NCI-H82 (cell line): ENCODE measurements around the gene ATP1A2.

Experiments
- DNase-seq: peaks from one replicate; lab custom pipeline; 2025; lab: John Stamatoyannopoulos, UW

The ATP1A2 gene

DNA sequence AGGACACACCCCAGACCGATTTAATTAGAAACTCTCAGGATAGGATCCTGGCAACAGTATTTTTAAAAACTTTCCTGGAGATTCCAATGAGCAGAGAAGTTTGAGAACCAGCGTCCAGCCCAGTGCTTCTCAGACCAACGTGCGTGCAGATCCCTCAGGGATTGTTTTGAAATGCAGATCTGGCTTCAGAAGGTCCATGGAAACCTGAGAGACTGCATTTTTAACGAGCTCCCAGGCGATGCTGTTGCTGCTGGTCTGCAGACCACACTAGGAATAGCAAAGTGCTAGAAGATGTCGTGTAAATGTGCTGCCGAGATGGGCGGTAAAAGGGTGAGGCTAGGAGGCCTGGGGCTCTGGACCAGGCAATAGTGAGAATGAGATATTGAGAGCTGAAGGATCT is 56.4 kb downstream of the ATP1A2 start:
- DNase-seq, result no peak

- DNase-seq, result peak; percentile 71
Observed at GRCh38 chr1:160177231-160177630, 61.7 kb downstream of the ATP1A2 start.

GRCh38 chr1:160177667-160178066 is 62.1 kb downstream of the ATP1A2 start:
- peak; percentile 61 for DNase-seq

DNA sequence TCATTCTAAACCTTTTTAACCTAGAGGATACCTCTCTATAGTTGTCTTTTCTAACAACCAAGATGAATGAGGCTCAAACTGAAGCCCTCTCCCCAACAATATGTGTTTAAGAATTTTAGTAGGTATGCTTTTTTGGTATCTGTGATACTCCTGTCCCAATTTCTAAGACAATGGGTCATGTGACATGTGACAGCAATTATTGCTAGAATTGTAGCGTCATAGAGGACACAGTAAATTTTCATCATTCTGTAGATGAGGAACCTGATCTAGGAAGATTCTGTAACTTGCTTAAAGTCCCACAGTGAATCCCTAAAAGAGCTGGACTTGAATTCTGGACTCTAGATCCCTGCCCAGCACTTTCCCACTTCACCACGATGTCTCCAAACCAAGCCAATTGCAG is 63.2 kb downstream of the ATP1A2 start:
- DNase-seq, result no peak

DNA sequence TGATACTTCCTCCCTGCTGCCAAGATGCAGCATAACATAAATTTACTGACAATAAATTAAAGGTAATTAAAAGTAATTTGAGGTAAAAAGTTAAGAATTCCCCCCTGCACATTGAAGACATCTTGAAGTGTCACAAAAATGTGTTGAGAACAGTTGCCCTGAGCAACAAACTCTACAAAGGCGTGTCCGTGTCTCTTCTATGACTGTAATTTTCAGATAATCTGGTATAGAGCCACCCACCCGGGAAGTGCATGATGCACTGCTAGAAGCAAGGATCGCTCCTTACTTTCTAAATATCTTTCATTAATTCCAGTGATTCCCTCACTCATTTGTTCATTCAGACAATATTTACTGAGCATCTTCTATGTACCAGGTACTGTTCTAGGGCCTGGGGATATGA is 63.8 kb downstream of the ATP1A2 start:
- no peak for DNase-seq

GRCh38 chr1:160186246-160186645 is 70.7 kb downstream of the ATP1A2 start:
- DNase-seq, result no peak

DNA sequence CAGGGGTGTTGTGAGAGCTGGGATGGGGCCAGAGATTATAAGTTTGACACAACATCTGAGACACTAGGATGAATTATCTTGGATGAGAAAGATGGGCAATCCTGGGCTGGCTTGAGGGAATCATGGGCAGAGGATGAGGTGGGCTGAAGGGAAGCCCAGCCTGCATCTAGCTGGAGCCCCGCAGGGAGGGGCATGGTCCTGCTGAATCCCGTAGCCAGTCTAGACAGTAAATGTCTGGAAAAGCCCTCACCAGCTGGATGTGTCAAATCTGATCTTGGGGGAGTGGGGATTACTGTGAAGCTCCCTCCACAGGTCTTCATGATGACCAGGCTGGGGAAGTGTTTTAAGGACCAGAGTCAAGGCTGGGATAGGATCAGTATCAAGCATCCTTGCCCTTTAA is 71.2 kb downstream of the ATP1A2 start:
- DNase-seq, result peak; percentile 59

DNA sequence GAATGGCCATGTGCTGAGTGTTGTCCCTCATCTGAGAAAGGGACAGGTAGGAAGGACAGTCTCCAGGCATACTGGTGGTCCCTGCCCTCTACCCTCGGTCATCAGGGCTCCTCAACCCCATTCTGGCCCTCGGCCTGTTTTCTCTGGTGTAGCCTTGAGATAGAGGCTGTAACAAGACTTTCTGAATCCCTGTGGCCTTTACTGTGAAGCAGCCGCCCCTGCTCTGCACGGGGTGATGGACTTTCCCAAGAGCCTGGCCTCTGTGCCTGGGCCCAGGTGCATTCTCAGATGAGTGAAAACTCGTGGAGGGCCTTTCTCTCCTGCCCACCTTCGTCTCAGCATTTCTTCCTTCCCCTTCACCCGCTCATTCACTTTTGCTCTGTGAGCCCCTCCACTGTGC is 71.8 kb downstream of the ATP1A2 start:
- DNase-seq, result no peak

GRCh38 chr1:160188341-160188740 is 72.8 kb downstream of the ATP1A2 start:
- DNase-seq, result no peak

GRCh38 chr1:160189649-160190625 is 74.4 kb downstream of the ATP1A2 start, which contains the start of gene CASQ1:
Gene CASQ1, plus strand, starts transcription at chr1:160190575. Its CDS starts 177 bp downstream, at chr1:160190752.
- peak; percentile 32 for DNase-seq

DNA sequence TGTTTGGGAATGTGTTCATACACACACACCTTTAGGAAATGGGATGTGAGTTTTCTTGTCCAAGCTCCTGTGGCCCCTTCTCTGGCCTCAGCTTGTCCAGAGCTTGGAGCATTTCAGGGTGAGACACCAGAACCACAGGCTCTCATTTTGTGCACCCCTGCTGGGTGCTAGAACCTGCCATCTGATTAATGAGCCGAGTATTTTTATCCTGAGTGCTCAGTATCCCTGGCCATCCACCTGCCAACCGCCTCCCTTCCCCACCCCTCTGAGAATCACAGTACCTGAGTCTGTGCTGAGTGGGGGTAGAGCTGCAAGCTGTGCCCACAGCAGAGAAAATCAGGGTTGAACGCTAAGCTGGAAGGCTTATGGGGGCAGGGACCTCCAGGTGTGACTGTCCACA is 76.2 kb downstream of the ATP1A2 start:
- no peak for DNase-seq

- DNase-seq, result no peak
Observed at GRCh38 chr1:160192234-160192633, 76.7 kb downstream of the ATP1A2 start.
